Measurements from ENCODE around the gene KLK2. TPM values are rescaled to one million over a fixed set of nuclear protein-coding genes. Genes with fewer than 3 reads are reported as not detected.

Gene KLK2
- polyA plus RNA-seq, 1 donor: not detected

GRCh38 chr19:50850738-50851137, 22.5 kb upstream of the KLK2 start:
- DNase-seq: no peak

- no peak for DNase-seq
Observed at GRCh38 chr19:50851620-50852019, 21.6 kb upstream of the KLK2 start.

GRCh38 chr19:50854636-50855410, 18.4 kb upstream of the KLK2 start, which contains the start of gene KLK3:
TSS of gene KLK3 (plus strand) at chr19:50854915. CDS start at chr19:50854956, 41 bp downstream.
- DNase-seq: no peak

DNA sequence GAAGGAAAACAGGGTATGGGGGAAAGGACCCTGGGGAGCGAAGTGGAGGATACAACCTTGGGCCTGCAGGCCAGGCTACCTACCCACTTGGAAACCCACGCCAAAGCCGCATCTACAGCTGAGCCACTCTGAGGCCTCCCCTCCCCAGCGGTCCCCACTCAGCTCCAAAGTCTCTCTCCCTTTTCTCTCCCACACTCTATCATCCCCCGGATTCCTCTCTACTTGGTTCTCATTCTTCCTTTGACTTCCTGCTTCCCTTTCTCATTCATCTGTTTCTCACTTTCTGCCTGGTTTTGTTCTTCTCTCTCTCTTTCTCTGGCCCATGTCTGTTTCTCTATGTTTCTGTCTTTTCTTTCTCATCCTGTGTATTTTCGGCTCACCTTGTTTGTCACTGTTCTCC, 15.9 kb upstream of the KLK2 start:
- DNase-seq: no peak

DNA sequence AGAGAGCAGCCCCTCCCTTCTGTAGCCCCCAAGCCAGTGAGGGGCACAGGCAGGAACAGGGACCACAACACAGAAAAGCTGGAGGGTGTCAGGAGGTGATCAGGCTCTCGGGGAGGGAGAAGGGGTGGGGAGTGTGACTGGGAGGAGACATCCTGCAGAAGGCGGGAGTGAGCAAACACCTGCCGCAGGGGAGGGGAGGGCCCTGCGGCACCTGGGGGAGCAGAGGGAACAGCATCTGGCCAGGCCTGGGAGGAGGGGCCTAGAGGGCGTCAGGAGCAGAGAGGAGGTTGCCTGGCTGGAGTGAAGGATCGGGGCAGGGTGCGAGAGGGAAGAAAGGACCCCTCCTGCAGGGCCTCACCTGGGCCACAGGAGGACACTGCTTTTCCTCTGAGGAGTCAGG, 14.4 kb upstream of the KLK2 start:
- no peak for DNase-seq

- DNase-seq: no peak
Observed at GRCh38 chr19:50859849-50860248, 13.4 kb upstream of the KLK2 start.

GRCh38 chr19:50861010-50861409, 12.2 kb upstream of the KLK2 start:
- no peak for DNase-seq

DNA sequence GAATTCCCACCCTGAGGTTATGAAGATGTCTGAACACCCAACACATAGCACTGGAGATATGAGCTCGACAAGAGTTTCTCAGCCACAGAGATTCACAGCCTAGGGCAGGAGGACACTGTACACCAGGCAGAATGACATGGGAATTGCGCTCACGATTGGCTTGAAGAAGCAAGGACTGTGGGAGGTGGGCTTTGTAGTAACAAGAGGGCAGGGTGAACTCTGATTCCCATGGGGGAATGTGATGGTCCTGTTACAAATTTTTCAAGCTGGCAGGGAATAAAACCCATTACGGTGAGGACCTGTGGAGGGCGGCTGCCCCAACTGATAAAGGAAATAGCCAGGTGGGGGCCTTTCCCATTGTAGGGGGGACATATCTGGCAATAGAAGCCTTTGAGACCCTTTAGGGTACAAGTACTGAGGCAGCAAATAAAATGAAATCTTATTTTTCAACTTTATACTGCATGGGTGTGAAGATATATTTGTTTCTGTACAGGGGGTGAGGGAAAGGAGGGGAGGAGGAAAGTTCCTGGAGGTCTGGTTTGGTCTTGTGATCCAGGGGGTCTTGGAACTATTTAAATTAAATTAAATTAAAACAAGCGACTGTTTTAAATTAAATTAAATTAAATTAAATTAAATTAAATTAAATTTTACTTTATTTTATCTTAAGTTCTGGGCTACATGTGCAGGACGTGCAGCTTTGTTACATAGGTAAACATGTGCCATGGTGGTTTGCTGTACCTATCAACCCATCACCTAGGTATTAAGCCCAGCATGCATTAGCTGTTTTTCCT, 11.5 kb upstream of the KLK2 start:
- no peak for DNase-seq

- no peak for DNase-seq
Observed at GRCh38 chr19:50869479-50869878, 3.8 kb upstream of the KLK2 start.

DNA sequence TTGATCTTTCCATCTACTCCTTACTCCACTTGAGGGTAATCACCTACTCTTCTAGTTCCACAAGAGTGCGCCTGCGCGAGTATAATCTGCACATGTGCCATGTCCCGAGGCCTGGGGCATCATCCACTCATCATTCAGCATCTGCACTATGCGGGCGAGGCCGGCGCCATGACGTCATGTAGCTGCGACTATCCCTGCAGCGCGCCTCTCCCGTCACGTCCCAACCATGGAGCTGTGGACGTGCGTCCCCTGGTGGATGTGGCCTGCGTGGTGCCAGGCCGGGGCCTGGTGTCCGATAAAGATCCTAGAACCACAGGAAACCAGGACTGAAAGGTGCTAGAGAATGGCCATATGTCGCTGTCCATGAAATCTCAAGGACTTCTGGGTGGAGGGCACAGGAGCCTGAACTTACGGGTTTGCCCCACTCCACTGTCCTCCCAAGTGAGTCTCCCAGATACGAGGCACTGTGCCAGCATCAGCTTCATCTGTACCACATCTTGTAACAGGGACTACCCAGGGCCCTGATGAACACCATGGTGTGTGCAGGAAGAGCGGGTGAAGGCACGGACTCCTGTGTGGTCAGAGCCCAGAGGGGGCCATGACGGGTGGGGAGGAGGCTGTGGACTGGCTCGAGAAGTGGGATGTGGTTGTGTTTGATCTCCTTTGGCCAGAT, 2.7 kb upstream of the KLK2 start:
- no peak for DNase-seq

GRCh38 chr19:50874211-50874610, 972 bp downstream of the KLK2 start:
- no peak for DNase-seq

- no peak for DNase-seq
Observed at GRCh38 chr19:50875795-50876422, 2.7 kb downstream of the KLK2 start.

GRCh38 chr19:50876456-50876855, 3.2 kb downstream of the KLK2 start:
- DNase-seq: no peak

- DNase-seq: no peak
Observed at GRCh38 chr19:50877338-50877737, 4.1 kb downstream of the KLK2 start.

DNA sequence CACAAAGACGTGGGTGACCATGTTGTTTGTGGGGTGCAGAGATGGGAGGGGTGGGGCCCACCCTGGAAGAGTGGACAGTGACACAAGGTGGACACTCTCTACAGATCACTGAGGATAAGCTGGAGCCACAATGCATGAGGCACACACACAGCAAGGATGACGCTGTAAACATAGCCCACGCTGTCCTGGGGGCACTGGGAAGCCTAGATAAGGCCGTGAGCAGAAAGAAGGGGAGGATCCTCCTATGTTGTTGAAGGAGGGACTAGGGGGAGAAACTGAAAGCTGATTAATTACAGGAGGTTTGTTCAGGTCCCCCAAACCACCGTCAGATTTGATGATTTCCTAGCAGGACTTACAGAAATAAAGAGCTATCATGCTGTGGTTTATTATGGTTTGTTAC, 5.6 kb downstream of the KLK2 start:
- no peak for DNase-seq

DNA sequence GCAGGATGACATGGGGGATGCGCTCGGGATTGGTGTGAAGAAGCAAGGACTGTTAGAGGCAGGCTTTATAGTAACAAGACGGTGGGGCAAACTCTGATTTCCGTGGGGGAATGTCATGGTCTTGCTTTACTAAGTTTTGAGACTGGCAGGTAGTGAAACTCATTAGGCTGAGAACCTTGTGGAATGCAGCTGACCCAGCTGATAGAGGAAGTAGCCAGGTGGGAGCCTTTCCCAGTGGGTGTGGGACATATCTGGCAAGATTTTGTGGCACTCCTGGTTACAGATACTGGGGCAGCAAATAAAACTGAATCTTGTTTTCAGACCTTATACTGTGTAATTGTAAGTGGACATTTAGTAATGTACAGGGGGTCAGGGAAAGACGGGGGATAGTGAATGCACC, 7.0 kb downstream of the KLK2 start:
- no peak for DNase-seq

DNA sequence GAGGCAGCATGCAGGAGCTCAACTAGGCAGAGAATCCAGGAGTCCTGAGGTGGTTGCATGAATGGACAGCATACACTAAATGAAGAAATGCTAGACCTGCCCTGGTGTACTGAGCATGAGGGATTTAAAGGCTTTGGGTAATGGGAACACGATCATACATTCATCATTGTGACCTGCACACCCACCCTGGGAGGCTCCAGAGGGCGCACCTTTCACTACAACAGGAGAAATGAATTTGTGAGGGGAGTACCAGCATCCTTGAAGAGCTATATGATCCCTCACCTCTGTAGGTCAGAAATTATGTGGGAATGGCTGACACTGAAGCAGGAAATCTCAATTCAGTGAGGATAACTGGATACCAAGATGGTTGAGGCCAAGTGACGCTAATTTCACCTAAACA, 8.9 kb downstream of the KLK2 start:
- DNase-seq: no peak

DNA sequence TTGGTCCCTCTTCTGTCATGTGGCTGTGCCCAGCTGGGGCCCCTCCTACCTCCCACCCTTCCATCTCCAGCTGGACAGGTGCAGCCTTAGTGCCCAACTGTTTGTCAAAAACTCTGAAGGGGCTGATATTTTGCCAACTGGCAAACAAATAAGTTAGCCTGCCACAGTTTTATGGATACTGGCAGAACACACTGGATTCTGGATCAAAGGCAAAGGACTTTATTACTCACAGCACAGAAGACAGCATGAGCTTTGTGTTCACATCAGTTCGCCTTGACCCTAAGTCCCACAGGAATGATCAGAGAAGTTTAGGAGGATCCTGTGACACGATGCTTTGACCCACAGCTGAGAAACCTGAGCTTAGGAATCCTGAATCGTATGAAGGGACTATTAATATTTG, 16.4 kb downstream of the KLK2 start:
- DNase-seq: no peak

GRCh38 chr19:50890422-50891252, 17.4 kb downstream of the KLK2 start:
- no peak for DNase-seq

- DNase-seq: no peak
Observed at GRCh38 chr19:50891253-50891625, 18.0 kb downstream of the KLK2 start.

DNA sequence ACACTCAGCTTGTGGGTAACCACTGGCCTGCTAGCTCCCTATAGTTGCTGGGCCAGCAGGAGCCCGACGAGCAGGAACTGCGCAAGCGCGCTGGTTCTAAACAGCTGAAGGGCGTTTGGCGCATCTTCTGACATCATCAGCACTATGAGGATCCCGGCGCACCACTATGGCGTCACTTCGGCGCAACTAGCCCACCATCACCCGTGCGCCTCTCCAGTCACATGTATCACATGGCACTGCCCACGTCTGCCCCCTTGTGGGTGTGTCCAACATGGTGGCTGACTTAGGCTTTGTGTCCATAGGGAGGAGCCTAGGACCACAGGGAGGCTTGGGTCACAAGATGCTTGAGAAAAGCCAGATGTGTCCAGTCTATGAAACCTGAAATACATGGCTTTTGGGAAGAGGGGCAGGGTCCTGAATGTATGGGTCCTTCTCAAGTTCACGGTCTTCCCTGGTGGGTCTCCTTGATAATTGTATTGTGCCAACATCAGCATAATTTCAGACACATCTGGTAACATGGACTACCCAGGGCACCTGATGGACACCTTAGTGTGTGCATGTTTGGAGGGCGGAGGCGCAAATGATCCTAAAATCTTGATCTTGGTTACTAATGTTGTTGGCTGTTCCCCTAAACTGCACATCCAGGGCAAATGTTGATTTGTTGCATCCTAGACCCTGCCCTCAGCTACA, 20.0 kb downstream of the KLK2 start:
- DNase-seq: no peak
